CD8-positive, alpha-beta memory T cell (primary cell): ENCODE data around the gene DPH1. TPM values are rescaled to one million over a fixed set of nuclear protein-coding genes. Genes with fewer than 3 reads are reported as not detected.

Experiments
- CTCF ChIA-PET: fragments of 350-600 bp; sonication (Branson Sonifier 250); formaldehyde crosslinking; loops from one replicate; lab custom pipeline; 2021; ENCODE audit warnings: antibody characterized with exemption; lab: Charles Lee
- POLR2A ChIA-PET: fragments of 350-600 bp; sonication (Branson Sonifier 250); formaldehyde crosslinking; loops from one replicate; lab custom pipeline; 2021; ENCODE audit warnings: antibody characterized with exemption; lab: Charles Lee
- DNase-seq, 5 donors: peaks; one replicate each; pipeline versions ENCODE4 v3.0.0 to v3.0.0-alpha.2; 2020 to 2022; ENCODE audit warnings: mixed read lengths in 1 of 5
- H3K27ac ChIP-seq: one replicate; pipeline ENCODE4 v1.7.0; 2013; ENCODE audit warnings: low read depth, mild to moderate bottlenecking, low read length, moderate library complexity
- H3K27me3 ChIP-seq: 2 replicates; pipeline ENCODE4 v1.7.0; 2013; ENCODE audit warnings: low read length, mild to moderate bottlenecking; ENCODE audit not compliant: insufficient read depth, poor library complexity, severe bottlenecking
- H3K36me3 ChIP-seq: 2 replicates; pipeline ENCODE4 v1.7.0; 2013; ENCODE audit warnings: mild to moderate bottlenecking, low read length, moderate library complexity; ENCODE audit not compliant: insufficient read depth
- H3K4me1 ChIP-seq: 2 replicates; pipeline ENCODE4 v1.7.0; 2013; ENCODE audit warnings: mild to moderate bottlenecking, low read length, moderate library complexity; ENCODE audit not compliant: insufficient read depth
- H3K4me3 ChIP-seq: 2 replicates; pipeline ENCODE4 v1.7.0; 2013; ENCODE audit warnings: mild to moderate bottlenecking, low read length
- H3K9me3 ChIP-seq: 2 replicates; pipeline ENCODE4 v1.7.0; 2013; ENCODE audit warnings: mild to moderate bottlenecking, low read length
- H3K27ac Mint-ChIP-seq, 8 donors: one replicate each; pipeline ENCODE4 v1.8.0; 2020 to 2021; ENCODE audit warnings: mixed read lengths in 8 of 8, mild to moderate bottlenecking in 6 of 8, inconsistent platforms in 3 of 8, moderate library complexity in 3 of 8
- H3K27me3 Mint-ChIP-seq, 2 donors: one replicate each; pipeline ENCODE4 v1.8.0; 2020 to 2021; ENCODE audit warnings: mixed read lengths in 2 of 2, mild to moderate bottlenecking in 1 of 2, moderate library complexity in 1 of 2
- H3K36me3 Mint-ChIP-seq, 3 donors: one replicate each; pipeline ENCODE4 v1.8.0; 2020 to 2021; ENCODE audit warnings: mixed read lengths in 3 of 3, inconsistent platforms in 1 of 3, mild to moderate bottlenecking in 1 of 3
- H3K4me1 Mint-ChIP-seq, 3 donors: one replicate each; pipeline ENCODE4 v1.8.0; 2020 to 2021; ENCODE audit warnings: mixed read lengths in 3 of 3, inconsistent platforms in 1 of 3, mild to moderate bottlenecking in 1 of 3
- H3K4me3 Mint-ChIP-seq, 7 donors: one replicate each; pipeline ENCODE4 v1.8.0; 2020 to 2021; ENCODE audit warnings: mixed read lengths in 7 of 7, mild to moderate bottlenecking in 6 of 7, moderate library complexity in 4 of 7, inconsistent platforms in 2 of 7
- H3K9me3 Mint-ChIP-seq, 5 donors: one replicate each; pipeline ENCODE4 v1.8.0; 2020 to 2022; ENCODE audit warnings: mixed read lengths in 5 of 5, mild to moderate bottlenecking in 3 of 5, moderate library complexity in 2 of 5, inconsistent platforms in 1 of 5
- polyA plus RNA-seq: library from polyadenylated mRNA; unstranded; fragments of 300-500 nt; fragmentation: Illumina TruSeq; gene quantifications from one replicate; pipeline ENCODE4 v1.2.3, GENCODE V29; 2021
- total RNA-seq, 2 experiments: library from RNA; stranded (reverse); gene quantifications; one replicate each; pipeline ENCODE4 v1.2.3, GENCODE V29; 2021

Gene DPH1
- total and polyA plus RNA-seq, 3 experiments from 2014 or later: 33.2 to 43.8 (median 38.5) TPM

GRCh38 chr17:2025622-2026309 lies 4.2 kb upstream of the DPH1 start:
- H3K4me3 ChIP-seq: peak overlapping the region; percentile 31
- peak in 1 of 5 donors; percentile 23 for DNase-seq
- Mint-ChIP-seq H3K4me3 (peak overlapping the region; percentile 80 to 92 (median 85)), H3K9me3 (no peaks in the 10 kb centered on the region), H3K27ac (peak overlapping the region in 2 of 8 donors; percentile 23 to 43), H3K27me3 (peaks cover 24 to 31% of the 10 kb centered on the region in 2 donors), H3K36me3 (peaks cover 0 to 7% (median 0%) of the 10 kb centered on the region in 3 donors), H3K4me1 (peaks cover 20 to 44% (median 24%) of the 10 kb centered on the region in 3 donors)
- H3K36me3 ChIP-seq: no peaks in the 10 kb centered on the region
- no peak overlapping the region for H3K27ac ChIP-seq
- peaks cover 16% of the 10 kb centered on the region for H3K27me3 ChIP-seq
- POLR2A ChIA-PET: interaction anchor here (0.6 to 1.1 kb wide), 3 partner anchors 155 to 469 kb away, joined by 3 to 4 read pairs (median 4); no protein-coding TSS in a partner anchor
- no peaks in the 10 kb centered on the region for H3K9me3 ChIP-seq
- CTCF ChIA-PET: interaction anchor here (1.2 to 2.7 kb wide), 6 partner anchors 12 to 377 kb away, joined by 3 to 13 read pairs (median 4); partner anchors contain the start of gene HIC1
- H3K4me1 ChIP-seq: peaks cover 31% of the 10 kb centered on the region

DNA sequence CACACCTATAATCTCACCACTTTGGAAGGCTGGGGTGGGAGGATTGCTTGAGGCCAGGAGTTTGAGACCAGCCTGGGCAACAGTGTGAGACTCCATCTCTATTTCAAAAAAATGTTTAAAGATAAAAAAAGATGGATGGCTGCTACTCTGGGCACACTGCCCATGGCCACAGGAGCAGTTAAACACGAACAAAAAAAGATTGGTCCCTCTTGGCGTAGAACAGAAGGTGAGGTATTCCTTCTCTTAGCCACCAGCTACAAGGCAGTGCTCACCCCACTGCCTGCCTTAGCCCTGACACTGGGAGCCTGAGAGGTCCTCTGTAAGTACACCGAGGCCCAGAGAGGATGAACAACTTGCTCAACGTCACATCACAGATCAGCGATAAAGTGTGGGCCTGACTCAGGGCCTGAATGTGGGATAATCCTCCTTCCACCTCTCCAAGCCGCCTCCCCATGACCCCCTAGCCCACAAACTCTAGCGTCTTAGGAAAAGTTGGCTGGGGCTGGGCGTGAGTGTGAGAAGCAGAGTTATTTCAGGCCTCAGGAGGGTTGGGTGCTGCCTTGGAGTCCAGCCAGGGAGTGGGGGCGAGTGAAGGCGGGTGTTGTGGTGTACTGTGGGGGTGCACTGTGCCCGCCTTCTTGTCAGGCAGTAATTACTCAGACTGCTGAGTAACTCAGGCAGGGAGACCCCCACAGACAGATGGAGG lies 2.3 kb upstream of the DPH1 start:
- H3K36me3 ChIP-seq: no peaks in the 10 kb centered on the region
- H3K27me3 ChIP-seq: peaks cover 16% of the 10 kb centered on the region
- H3K27ac Mint-ChIP-seq: no peak overlapping the region
- no peaks in the 10 kb centered on the region for H3K9me3 ChIP-seq
- no peak for DNase-seq
- peaks cover 48% of the 10 kb centered on the region for H3K4me1 ChIP-seq
- H3K36me3 Mint-ChIP-seq: peaks cover 0 to 14% (median 0%) of the 10 kb centered on the region in 3 donors
- POLR2A ChIA-PET: interaction anchor here (0.7 kb wide), 1 partner anchor 262 kb away, joined by 5 read pairs; no protein-coding TSS in a partner anchor
- H3K4me3 ChIP-seq: no peak overlapping the region
- H3K4me1 Mint-ChIP-seq: peaks cover 25 to 49% (median 30%) of the 10 kb centered on the region in 3 donors
- no peaks in the 10 kb centered on the region for H3K9me3 Mint-ChIP-seq
- peak overlapping the region; percentile 24 to 81 (median 44) for H3K4me3 Mint-ChIP-seq
- peaks cover 22 to 25% of the 10 kb centered on the region in 2 donors for H3K27me3 Mint-ChIP-seq
- CTCF ChIA-PET: interaction anchor here (1.2 kb wide), 1 partner anchor 162 kb away, joined by 3 read pairs; no protein-coding TSS in a partner anchor
- no peak overlapping the region for H3K27ac ChIP-seq

DNA sequence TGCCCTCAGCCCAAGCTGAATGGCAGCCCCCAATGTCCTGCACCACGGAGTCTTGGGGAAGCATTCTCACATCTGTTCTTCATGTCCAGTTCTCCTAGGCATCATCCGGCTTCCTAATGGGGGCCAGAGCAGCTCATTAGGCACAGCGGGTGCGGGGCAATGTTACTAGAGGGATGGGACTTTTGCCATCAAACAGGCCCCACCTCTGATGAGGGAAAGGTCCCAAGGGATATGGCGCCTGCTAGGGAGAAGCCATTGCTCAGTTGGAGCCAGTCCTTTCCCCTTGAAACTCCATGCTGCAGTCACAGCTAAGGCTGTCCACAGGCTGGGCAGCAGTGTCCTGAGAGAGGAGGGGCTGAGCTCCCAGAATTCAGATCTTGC lies 1.7 kb upstream of the DPH1 start:
- CTCF ChIA-PET: interaction anchor here (1.2 to 1.6 kb wide), 2 partner anchors 163 to 217 kb away, joined by 3 to 4 read pairs; no protein-coding TSS in a partner anchor
- H3K4me3 Mint-ChIP-seq: peak overlapping the region in 3 of 7 donors; percentile 34 to 81 (median 44)
- H3K27ac Mint-ChIP-seq: no peak overlapping the region
- peaks cover 14% of the 10 kb centered on the region for H3K27me3 ChIP-seq
- POLR2A ChIA-PET: no interaction called here
- peaks cover 0 to 18% (median under 1%) of the 10 kb centered on the region in 3 donors for H3K36me3 Mint-ChIP-seq
- H3K4me1 Mint-ChIP-seq: peaks cover 27 to 49% (median 33%) of the 10 kb centered on the region in 3 donors
- no peak for DNase-seq
- H3K9me3 Mint-ChIP-seq: no peaks in the 10 kb centered on the region
- no peak overlapping the region for H3K4me3 ChIP-seq
- H3K27me3 Mint-ChIP-seq: peaks cover 17 to 25% of the 10 kb centered on the region in 2 donors
- no peaks in the 10 kb centered on the region for H3K9me3 ChIP-seq
- peaks cover 43% of the 10 kb centered on the region for H3K4me1 ChIP-seq
- no peaks in the 10 kb centered on the region for H3K36me3 ChIP-seq
- no peak overlapping the region for H3K27ac ChIP-seq

GRCh38 chr17:2028737-2029136 lies 1.2 kb upstream of the DPH1 start:
- Mint-ChIP-seq H3K4me3 (peak overlapping the region in 6 of 7 donors; percentile 15 to 81 (median 26)), H3K4me1 (peaks cover 27 to 48% (median 34%) of the 10 kb centered on the region in 3 donors), H3K27me3 (peaks cover 15 to 25% of the 10 kb centered on the region in 2 donors), H3K36me3 (peaks cover 0 to 22% (median 2%) of the 10 kb centered on the region in 3 donors), H3K27ac (no peak overlapping the region), H3K9me3 (no peaks in the 10 kb centered on the region)
- ChIA-PET POLR2A (no interaction called here), CTCF (interaction anchor here (1.2 to 1.6 kb wide), 2 partner anchors 164 to 217 kb away, joined by 3 to 4 read pairs; no protein-coding TSS in a partner anchor)
- DNase-seq: no peak
- H3K4me1 ChIP-seq: peaks cover 41% of the 10 kb centered on the region
- H3K27me3 ChIP-seq: peaks cover 13% of the 10 kb centered on the region
- H3K9me3 ChIP-seq: no peaks in the 10 kb centered on the region
- H3K27ac ChIP-seq: no peak overlapping the region
- H3K36me3 ChIP-seq: no peaks in the 10 kb centered on the region
- H3K4me3 ChIP-seq: no peak overlapping the region

- Mint-ChIP-seq H3K27ac (peak overlapping the region; percentile 83 to 96 (median 86)), H3K36me3 (peaks cover 0 to 28% (median 2%) of the 10 kb centered on the region in 3 donors), H3K27me3 (peaks cover 11 to 17% of the 10 kb centered on the region in 2 donors), H3K4me3 (peak overlapping the region; percentile 90 to 98 (median 96)), H3K4me1 (peaks cover 25 to 39% (median 33%) of the 10 kb centered on the region in 3 donors), H3K9me3 (no peaks in the 10 kb centered on the region)
- DNase-seq: peak in 2 of 5 donors; percentile 31 to 73
- peaks cover 32% of the 10 kb centered on the region for H3K4me1 ChIP-seq
- CTCF ChIA-PET: interaction anchor here (1.3 to 1.5 kb wide), 3 partner anchors 10 to 127 kb away, joined by 3 to 7 read pairs (median 4); partner anchors contain the start of gene HIC1
- POLR2A ChIA-PET: interaction anchor here (0.6 to 1.1 kb wide), 3 partner anchors 10 to 163 kb away, joined by 3 to 4 read pairs (median 3); partner anchors contain the start of gene OVCA2
- peak overlapping the region; percentile 99 for H3K4me3 ChIP-seq
- H3K27ac ChIP-seq: peak overlapping the region; percentile 82
- peaks cover 5% of the 10 kb centered on the region for H3K27me3 ChIP-seq
- H3K9me3 ChIP-seq: no peaks in the 10 kb centered on the region
- H3K36me3 ChIP-seq: no peaks in the 10 kb centered on the region
Measured at GRCh38 chr17:2030779-2031163, 818 bp downstream of the DPH1 start.

- H3K4me3 Mint-ChIP-seq: peak overlapping the region in 2 of 7 donors; percentile 19 to 87
- Histone ChIP-seq H3K4me3 (no peak overlapping the region), H3K9me3 (no peaks in the 10 kb centered on the region), H3K36me3 (peaks cover 15% of the 10 kb centered on the region), H3K27me3 (no peaks in the 10 kb centered on the region), H3K4me1 (peaks cover 27% of the 10 kb centered on the region), H3K27ac (no peak overlapping the region)
- no peak for DNase-seq
- H3K4me1 Mint-ChIP-seq: peaks cover 20 to 33% (median 27%) of the 10 kb centered on the region in 3 donors
- CTCF ChIA-PET: interaction anchor here (0.8 kb wide), 1 partner anchor 312 kb away, joined by 4 read pairs; no protein-coding TSS in a partner anchor
- no peaks in the 10 kb centered on the region for H3K9me3 Mint-ChIP-seq
- peaks cover 0 to 4% of the 10 kb centered on the region in 2 donors for H3K27me3 Mint-ChIP-seq
- peaks cover 0 to 51% (median 4%) of the 10 kb centered on the region in 3 donors for H3K36me3 Mint-ChIP-seq
- H3K27ac Mint-ChIP-seq: no peak overlapping the region
- POLR2A ChIA-PET: interaction anchor here (0.7 kb wide), 1 partner anchor 182 kb away, joined by 3 read pairs; no protein-coding TSS in a partner anchor
Measured at GRCh38 chr17:2033153-2033552, 3.2 kb downstream of the DPH1 start.

DNA sequence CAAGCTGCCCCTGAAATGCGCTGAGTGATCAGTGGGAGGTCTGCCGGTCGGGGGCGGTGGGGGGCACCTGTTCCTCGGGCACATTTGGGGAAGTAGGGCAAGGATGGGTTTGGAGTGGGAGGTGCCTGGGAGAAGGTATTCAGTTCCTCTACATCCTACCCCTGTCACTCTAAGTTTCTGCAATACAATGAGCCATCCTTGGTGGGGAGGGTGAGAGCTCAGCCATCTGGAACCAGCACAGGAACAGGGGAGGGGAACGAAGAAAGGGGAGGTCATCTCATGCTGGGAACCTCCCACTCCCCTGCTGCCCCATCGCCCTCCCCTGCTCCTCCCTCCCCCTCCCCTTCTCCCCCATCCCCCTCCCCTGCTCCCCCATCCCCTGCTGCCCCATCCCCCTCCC lies 4.2 kb downstream of the DPH1 start:
- CTCF ChIA-PET: no interaction called here
- DNase-seq: no peak

More for the DNA sequence above, 4.2 kb downstream of the DPH1 start:
- Mint-ChIP-seq H3K4me3 (no peak overlapping the region), H3K4me1 (peaks cover 20 to 33% (median 27%) of the 10 kb centered on the region in 3 donors), H3K36me3 (peaks cover 0 to 57% (median 4%) of the 10 kb centered on the region in 3 donors), H3K27me3 (no peaks in the 10 kb centered on the region), H3K27ac (no peak overlapping the region), H3K9me3 (no peaks in the 10 kb centered on the region)
- Histone ChIP-seq H3K36me3 (peaks cover 15% of the 10 kb centered on the region), H3K4me3 (no peak overlapping the region), H3K9me3 (no peaks in the 10 kb centered on the region), H3K27ac (no peak overlapping the region), H3K27me3 (no peaks in the 10 kb centered on the region), H3K4me1 (peaks cover 27% of the 10 kb centered on the region)
- POLR2A ChIA-PET: no interaction called here
